ENCODE data around the gene KCNJ13.
A peak's percentile ranks its signal among the peaks of the same experiment; 100 is the strongest.

Gene KCNJ13

DNA sequence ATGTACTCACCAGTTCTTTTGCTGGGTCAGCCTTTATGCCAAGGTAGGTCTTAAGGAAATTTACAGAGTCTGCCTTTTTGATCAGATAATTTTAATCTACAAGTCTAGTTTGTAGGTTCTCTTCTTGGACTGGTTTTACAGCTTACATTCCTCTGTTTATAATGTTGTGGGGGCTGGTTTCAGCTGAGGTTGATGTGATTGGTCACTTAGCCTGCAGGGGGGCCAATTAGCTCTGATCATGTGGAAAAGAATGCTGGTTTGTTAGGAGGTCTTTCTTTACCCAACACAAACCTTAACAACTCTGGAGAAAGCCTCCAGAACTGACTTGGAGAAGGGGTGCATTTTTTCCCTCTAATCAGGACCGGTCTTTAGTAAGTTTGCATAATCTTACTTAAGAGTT is at the start of gene KCNJ13:
TSS of gene KCNJ13 (minus strand) at position 131 of the 400 bp plus-strand sequence. CDS start 5,203 bp downstream, outside the sequence.
- no peak for DNase-seq (ENCODE audit: low read depth)

DNA sequence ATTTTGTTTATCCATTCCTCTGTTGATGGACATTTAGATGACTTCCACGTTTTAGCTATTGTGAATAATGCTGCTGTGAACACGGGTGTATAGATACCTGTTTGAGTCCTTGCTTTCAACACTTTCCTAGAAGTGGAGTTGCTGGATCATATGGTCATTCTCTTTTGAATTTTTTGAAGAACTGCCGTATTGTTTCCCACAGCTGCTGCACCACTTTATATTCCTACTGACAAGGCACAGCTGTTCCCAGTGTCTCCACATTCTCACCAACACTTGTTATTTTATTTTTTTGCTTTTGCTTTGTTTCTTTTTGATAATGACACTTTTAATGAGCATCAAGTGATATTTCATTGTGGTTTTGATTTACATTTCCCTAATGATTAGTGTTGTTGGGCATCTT is 41.4 kb upstream of the KCNJ13 start:
- no peak for DNase-seq (ENCODE audit: low read depth)

DNA sequence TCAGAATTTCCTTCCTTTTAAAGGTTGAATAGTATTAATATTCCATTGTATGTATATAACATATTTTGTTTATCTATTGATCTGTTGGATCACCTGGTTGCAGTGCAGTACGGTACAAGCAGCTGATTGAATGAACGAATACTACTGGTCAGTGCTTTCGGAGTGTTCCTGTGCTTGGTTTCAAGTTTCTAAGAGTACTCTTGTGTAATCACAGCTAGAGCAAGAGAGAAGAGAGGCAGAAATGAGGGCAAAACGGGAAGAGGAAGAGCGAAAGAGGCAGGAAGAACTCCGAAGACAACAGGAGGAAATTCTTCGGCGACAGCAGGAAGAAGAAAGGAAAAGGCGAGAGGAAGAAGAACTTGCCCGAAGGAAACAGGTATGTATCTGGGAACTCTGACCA is 40.3 kb upstream of the KCNJ13 start:
- DNase-seq (ENCODE audit: low read depth), result no peak

DNA sequence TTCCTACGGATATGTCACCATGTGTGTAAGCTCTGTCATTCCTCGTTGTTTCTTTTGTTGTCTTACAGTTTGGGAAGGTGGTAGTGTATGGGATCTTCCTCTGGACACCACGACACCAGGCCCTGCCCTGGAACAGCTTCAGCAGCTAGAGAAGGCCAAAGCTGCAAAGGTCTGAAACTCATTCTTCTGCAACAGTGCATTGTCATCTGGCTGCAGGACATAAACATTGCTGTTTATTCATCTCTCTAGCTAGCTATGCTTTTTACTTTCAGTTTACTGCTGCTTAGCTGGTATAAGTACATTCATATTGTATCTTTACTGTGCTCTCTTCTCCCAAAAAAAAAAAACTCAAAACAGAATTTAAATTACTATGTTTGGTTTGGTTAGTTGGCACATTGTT is 39.2 kb upstream of the KCNJ13 start:
- no peak for DNase-seq (ENCODE audit: low read depth)

DNA sequence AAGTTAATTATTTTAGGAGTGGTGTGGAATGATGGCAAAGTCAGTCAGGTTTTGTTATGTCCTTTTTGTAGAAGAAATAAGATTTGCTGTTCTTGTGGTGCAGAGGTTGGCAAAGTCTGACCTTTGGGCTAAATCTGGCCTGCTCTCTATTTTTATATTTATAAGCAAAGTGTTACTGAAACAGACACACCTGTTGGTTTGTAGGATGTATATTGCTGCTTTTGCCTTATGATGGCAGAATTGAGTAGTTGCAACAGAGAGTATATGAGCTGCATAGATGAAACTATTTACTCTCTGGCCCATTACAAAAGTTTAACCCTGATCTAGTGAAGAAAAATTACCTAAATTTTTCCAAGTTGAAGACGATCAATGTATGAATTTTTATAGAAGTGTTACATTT is 34.1 kb upstream of the KCNJ13 start:
- no peak for DNase-seq (ENCODE audit: low read depth)

DNA sequence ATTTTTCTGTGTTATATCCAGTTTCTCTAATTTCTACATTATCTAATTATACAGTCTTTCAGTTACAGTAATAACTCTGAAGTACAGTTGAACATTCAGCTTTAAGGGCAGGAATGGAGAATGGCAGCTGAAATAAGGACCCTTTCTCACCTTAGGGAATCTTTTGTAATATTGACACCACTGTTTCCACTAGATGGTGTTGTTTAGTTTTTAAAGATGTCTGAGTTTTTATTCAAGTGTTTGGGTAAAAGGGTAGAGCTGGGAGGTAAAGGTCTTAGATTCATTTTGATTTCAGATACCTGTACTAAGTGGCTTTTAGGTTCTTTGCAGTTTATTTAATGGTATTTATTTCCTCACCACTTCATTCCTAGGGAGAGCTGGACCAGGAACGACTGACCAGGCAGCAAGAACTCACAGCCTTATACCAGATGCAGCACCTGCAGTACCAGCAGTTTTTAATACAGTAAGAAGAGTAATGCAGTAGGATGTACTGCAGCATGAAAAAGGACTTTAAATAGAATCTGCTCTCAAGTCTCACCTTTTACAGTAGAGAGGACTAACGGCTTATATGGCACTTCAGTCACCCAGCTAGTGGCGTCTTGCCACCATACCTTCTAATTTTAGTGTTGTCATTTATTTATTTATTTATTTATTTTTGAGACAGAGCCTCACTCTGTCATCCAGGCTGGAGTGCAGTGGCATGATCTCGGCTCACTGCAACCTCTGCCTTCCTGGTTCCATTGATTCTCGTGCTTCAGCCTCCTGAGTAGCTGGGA is 33.2 kb upstream of the KCNJ13 start:
- DNase-seq (ENCODE audit: low read depth), result no peak

DNA sequence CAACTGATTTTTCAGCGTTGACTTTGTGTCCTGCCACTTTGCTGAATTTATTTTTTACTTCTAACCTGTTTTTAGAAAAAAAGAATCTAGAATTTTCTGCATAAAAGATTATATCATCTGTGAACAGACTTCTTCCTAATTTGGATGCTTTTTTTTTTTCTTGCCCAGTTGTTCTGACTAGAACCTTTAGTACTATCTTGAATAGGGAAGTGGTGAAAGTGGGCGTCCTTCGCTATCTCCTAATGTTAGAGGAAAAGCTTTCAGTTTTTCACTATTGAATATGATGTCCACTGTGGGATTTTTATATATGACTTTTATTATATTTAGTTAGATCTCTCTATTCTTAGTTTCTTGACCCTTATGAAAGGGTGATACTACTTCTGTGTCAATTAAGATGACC is 25.7 kb upstream of the KCNJ13 start:
- no peak for DNase-seq (ENCODE audit: low read depth)

DNA sequence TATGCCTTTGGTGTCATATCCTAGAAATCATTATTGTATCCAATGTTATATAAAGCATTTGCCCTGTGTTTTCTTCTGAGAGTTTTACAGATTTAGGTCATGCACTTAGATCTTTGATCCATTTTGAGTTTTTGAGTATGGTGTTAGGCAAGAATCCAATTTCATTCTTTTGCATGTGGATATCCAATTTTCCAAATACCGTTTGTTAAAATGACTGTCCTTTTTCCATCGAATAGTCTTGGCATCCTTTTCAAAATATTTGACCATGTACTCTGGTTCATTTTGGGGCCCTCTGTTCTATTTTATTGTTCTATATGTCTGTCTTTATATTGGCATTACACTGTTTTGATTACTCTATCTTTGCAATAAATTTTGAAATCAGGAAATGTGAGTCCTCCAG is 23.8 kb upstream of the KCNJ13 start:
- DNase-seq (ENCODE audit: low read depth), result no peak

DNA sequence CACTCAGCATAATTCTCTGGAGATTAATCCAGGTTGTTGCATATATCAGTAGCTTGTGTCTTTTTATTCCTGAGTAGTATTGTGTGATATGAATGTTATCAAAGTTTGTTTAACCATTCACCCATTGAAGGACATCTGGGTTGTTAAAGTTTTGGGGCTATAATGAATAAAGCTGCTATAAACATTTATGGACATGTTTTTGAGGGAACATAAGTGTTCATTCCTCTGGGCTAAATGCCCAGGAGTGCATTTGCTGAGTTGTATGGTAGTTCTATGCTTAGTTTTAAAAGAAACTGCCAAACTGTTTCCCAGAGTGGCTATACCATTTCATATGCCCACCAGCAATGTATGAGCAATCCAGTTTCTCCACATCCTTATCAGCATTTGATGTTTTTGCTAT is 21.8 kb upstream of the KCNJ13 start:
- no peak for DNase-seq (ENCODE audit: low read depth)

DNA sequence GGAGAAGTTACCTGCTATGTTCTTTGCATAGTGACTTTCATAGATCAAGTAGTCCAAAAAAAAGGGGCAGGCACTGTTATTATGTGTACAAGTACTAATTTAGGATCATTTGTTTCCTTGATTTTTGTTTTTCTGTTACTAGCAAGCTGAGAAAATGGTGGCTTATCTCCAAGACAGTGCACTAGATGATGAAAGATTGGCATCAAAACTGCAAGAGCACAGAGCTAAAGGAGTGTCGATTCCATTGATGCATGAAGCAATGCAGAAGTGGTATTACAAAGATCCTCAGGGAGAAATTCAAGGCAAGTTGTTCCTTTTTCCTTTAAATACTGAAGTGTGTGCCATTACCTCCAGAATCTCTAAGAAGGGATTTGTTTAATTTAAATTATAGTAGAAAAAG is 19.6 kb upstream of the KCNJ13 start:
- no peak for DNase-seq (ENCODE audit: low read depth)

DNA sequence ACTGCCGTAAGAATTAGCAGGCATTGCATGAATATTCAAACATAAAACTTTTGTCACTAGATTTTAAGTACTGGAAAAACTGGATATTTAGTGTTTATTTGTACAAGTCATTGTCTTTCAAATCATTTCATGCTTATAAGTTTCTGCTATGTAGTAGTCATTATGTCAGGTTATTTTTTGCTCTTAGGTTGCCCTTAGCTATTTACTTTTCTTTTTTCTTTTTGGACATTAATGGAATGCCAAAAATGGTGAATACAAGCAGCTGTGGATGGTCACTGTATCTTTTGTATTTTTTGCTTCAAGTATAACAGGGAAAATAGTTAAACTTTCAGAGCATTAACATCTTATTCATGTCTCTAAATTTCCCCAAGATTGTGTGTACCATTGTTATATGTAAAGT is 18.6 kb upstream of the KCNJ13 start:
- no peak for DNase-seq (ENCODE audit: low read depth)

DNA sequence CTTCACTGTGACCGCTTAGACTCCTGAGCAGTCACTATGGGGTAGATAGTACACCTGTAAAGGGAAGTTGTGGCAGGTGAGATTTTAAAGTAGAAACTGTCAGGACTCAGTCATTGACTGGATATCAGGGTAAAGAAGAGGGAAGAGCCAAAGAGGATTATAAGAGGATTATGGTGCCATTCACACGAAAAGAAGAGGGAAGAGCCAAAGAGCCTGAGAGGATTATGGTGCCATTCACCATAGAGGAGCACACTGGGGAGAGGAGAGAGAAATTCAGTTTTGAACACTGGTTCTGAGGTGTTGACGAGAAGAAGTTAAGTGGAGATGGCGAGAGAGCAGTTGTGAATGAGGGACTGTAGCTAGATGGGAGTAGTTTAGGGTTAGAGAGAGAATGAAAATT is 16.9 kb upstream of the KCNJ13 start:
- DNase-seq (ENCODE audit: low read depth), result no peak

DNA sequence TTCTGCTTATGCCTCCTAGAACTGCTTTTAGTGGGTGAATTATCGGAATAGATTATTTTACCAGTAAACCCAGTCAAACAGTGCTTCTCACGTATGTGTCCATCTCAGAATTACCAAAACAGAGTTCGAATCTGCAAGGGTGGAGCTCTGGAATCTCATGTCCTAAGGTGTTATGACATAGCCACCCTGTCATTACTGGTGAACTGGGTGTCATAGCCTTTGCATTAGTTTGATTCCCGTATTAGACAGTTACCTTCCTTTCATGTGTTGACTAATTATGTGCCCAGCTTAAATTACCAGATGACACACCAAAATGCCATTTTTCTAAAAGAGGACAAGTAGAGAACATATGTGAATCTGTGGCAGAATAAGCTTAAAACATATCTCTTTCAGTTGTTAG is 15.2 kb upstream of the KCNJ13 start:
- no peak for DNase-seq (ENCODE audit: low read depth)

DNA sequence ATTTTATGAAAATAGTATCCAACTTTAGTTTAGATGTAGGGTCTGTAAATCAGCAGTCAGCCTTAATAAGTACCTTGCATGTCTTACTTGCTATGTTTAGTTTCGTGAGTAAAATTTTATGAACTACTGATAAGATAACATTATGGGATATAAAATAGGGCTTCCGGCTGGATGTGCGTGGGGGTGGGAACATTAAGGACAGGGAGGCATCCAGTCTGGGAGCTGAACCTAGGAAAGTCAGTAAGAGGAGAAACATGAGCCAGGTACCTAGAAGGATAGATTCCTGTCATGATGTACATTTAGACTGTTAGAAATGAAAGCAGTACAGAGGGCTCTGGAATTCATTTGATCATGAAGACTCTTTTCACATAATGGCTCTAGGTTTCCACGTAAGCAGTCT is 12.7 kb upstream of the KCNJ13 start:
- no peak for DNase-seq (ENCODE audit: low read depth)

DNA sequence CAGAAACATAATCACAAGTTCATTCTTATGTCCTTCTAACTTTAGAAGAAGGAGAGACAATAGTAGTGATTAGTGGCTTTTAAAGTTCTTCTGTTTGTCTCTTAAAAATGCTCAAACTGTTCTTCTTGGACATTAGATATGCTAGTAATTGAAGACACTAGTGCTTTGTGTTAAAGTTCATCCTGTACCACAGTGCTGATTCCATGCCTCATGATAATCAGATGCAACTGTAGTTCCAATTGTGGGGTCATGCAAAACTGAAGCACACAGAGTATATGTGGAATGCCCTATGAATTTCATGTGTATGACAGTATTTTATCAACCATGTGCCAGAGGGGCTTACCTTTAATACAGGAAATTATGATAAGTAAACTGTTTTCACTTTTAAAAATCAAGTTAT is 11.4 kb upstream of the KCNJ13 start:
- no peak for DNase-seq (ENCODE audit: low read depth)

DNA sequence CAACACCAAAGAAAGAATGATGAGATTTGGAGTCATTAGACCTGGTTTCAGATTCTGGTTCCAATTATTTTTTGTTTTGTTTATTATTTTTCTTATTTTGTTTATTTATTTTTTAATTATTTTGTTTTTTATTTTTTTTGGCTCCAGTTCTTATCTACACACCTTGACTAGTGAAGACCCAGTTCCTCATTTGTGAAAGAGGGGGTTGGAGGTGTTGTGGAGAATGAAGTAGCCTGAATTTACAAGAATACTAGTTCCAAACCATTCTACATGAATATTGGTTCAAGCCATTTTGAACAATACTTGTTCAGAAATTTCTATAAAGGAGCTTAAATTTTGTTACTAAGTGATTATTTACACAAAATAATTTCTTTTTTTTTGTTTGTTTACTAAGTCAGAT is 6.9 kb upstream of the KCNJ13 start:
- DNase-seq (ENCODE audit: low read depth), result no peak

DNA sequence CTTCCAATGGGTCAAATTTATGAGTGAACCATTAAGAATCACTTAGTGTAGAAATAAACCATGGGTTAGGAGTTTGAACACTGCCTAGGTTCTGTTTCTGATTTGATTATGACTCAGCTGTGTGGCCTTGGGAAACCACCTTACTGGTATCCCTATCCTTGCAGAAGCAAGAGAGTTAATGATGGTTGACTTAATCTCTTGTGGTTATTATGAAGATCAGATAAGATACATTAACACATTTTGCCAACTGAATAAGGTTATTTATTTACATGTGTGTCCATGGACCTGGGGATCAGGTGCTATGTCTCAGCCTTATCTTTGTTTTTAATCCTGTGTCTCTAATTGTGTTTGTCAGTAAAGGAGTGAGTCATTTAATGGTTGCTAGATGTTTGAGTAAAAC is 5.4 kb upstream of the KCNJ13 start:
- peak; percentile 23 for DNase-seq (ENCODE audit: low read depth)

DNA sequence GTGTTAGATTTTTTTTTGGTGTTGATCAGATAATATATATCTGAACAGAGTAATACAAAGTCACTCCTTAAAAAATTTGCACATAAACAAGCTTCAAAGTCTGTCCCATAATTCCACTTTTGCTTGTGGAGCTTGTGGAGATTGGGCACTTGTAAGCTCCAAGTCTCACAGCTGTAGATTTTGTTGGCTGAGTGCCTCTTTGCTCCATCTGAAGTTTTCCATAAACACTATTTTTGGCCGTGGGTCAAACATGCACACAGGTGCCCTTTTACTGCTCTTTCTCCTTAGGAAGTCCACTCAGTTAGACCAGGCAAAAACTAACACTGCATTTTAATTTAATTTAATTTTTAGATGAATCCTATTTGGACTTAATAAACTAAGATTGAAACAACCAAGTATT is 3.6 kb upstream of the KCNJ13 start:
- no peak for DNase-seq (ENCODE audit: low read depth)

DNA sequence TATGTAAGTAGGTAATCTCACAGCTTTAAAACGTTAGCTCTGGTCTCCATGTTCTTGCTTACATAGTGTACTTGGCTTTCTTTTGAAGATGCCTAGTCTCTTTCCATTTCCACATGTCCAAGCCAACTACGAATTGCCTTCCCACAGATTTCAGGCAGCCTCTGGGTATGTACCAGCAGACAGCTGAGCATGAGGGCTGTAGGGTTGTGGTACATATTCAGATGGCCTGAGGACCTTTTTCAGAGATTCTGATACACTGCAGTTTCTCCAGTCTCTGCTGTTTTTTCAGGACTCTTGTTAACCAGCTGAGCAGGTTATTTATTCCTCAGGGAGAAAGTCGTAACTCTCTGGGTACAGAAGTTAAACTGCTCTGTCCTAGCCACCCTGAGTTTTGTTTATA is 3.1 kb upstream of the KCNJ13 start:
- no peak for DNase-seq (ENCODE audit: low read depth)

DNA sequence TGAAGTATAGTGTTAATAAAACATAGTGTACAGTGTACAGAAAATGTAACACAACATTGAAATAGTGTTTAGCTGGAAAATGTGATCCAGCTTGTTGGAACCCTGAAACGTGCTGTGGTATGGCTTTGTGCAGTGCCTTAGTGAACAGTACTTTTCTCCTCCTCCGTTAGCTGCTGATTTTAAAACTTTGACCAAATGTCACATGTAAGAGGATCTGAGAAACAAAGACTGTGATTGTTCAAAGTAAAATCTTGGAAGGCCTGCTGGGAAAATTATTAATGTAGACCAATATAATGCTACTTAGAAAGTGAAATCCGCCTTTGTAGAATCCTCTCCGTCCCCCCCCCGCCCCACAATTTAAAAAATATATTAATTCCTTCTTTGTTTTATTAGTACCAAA is 911 bp upstream of the KCNJ13 start:
- DNase-seq (ENCODE audit: low read depth), result no peak

DNA sequence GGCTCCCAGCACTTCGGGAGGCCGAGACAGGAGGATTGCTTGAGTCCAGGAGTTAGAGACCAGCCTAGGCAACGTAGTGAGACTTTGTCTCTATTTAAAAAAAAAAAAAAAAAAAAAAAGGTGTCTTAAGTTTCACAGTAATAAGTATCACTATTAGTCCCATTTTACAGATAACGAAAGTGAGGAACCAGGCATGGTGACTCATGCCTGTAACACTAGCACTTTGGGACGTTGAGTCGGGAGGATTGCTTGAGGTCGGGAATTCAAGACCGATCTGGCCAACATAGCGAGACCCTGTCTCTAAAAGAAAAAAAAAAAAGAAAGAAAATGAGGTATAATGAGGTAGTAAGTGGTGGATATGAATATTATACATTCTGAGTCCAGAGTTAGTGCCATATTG is 2.5 kb downstream of the KCNJ13 start:
- DNase-seq (ENCODE audit: low read depth), result no peak

DNA sequence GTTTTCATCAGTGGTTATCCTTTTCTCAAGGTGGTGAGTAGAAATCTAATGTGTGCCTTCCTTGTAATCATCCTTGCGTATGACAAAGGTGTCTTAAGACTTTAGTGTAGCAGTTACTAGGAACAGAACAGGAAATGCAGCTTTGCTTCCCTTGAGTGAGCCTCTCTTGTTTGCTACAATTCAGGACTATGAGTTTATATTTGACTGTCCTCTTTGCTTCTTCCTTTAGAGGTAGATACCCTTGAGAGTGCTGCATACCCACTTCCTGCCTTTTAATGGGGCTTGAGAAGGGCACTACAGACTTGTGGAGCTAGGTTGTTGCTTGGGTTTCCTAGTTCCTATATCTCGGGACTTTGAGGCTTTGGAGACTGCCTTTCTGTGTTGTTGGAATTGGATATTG is 3.8 kb downstream of the KCNJ13 start:
- no peak for DNase-seq (ENCODE audit: low read depth)

DNA sequence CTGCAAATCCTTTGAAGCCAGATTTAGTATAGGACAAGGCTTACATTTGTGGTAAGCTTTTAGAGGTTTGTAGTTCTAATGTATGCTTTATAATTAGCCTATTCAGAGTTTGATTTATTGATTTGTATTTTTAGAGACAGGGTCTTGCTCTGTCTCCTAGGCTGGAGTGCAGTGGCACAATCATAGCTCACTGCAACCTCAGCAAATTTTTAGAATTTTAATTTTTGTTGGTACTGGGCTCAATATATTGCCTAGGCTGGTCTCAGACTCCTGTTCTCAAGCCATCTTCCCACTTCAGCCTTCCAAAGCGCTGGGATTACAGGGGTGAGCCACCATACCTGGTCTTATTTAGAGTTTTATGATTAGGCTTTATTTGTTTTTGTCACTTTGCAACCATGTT is 4.5 kb downstream of the KCNJ13 start:
- DNase-seq (ENCODE audit: low read depth), result no peak

DNA sequence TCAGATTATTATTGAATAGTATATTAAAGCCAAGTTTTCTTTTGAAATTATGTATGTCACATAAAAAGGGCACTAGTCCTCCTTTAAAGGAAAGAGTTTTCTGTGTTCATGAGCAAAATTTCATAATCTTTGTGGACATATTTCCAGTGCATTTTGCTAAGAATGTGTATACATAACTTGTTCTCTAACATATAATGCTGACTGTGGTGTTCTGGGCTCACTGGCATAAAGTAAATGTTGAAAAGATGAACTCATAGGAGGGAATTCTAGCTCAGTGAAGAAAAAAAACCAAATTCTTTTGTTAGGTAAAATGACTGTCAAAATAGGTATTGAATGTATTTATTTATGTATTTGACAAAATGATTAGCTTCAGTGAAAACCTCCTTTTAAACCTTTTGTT is 6.2 kb downstream of the KCNJ13 start:
- DNase-seq (ENCODE audit: low read depth), result no peak

DNA sequence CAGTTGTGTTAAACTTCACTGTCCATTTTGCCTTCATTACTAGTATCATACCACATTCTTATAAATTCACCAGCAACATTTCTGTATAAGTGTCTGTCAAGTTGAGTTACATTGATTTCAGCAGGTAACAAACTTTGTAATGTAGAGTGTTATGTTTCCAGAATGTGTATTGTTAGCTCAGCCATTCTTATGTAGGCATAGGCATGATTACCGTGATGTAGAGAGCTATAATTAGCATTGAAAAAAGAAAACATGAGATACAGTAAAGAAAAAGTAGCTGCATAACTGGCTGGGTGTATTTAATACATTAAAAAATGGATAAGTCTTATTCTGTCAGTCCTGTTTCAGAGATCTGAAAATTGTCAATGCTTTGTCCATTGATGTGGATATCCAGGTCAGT is 8.5 kb downstream of the KCNJ13 start:
- DNase-seq (ENCODE audit: low read depth), result no peak
